C1 segment of cervical spinal cord (tissue), 14 donors: ENCODE results near the gene PTEN.
"Not testable (repeated sequence)": the region's sequence is repeated elsewhere in the genome, so short reads cannot be mapped to it uniquely, and the experiment has no call there.

ENCODE experiments used
- DNase-seq, 14 donors: peaks; one replicate each; lab custom pipeline; 2025; lab: John Stamatoyannopoulos, UW

PTEN gene

GRCh38 chr10:87863053-87863943 lies at the start of gene PTEN, which contains the start of gene KLLN:
Gene PTEN, plus strand, starts transcription at chr10:87863625. Its CDS starts 845 bp downstream, at chr10:87864470.
Gene KLLN, minus strand, starts transcription at chr10:87863533. Its CDS starts 1,046 bp downstream, at chr10:87862487.
- peak; percentile 45 to 95 (median 87) for DNase-seq

GRCh38 chr10:87816163-87816897 lies 47.1 kb upstream of the PTEN start:
- no peak for DNase-seq

- no peak for DNase-seq
Observed at GRCh38 chr10:87816898-87817608, 46.4 kb upstream of the PTEN start.

- DNase-seq = peak; percentile 33 to 89 (median 80)
Observed at GRCh38 chr10:87817609-87818504, 45.6 kb upstream of the PTEN start, which contains the start of gene ATAD1. Gene ATAD1, minus strand, starts transcription at chr10:87818226. Its CDS starts 3,627 bp downstream, at chr10:87814599.

GRCh38 chr10:87818505-87819288 lies 44.7 kb upstream of the PTEN start:
- peak in 10 of 14 donors; percentile 1 to 82 (median 36) for DNase-seq

- no peak for DNase-seq
Observed at GRCh38 chr10:87819289-87819585, 44.2 kb upstream of the PTEN start.

GRCh38 chr10:87826653-87827052 lies 36.8 kb upstream of the PTEN start:
- no peak for DNase-seq

- DNase-seq = no peak
Observed at GRCh38 chr10:87827681-87828080, 35.7 kb upstream of the PTEN start.

- not testable (repeated sequence) for DNase-seq
Observed at GRCh38 chr10:87829051-87829450, 34.4 kb upstream of the PTEN start.

GRCh38 chr10:87829986-87830729 lies 33.3 kb upstream of the PTEN start:
- no peak for DNase-seq

- DNase-seq = no peak
Observed at GRCh38 chr10:87836098-87836497, 27.3 kb upstream of the PTEN start.

GRCh38 chr10:87837445-87837844 lies 26.0 kb upstream of the PTEN start:
- no peak for DNase-seq

- no peak for DNase-seq
Observed at GRCh38 chr10:87838650-87839049, 24.8 kb upstream of the PTEN start.

- DNase-seq = no peak
Observed at GRCh38 chr10:87841186-87841585, 22.2 kb upstream of the PTEN start.

- no peak for DNase-seq
Observed at GRCh38 chr10:87842220-87842641, 21.2 kb upstream of the PTEN start.

GRCh38 chr10:87842776-87843497 lies 20.5 kb upstream of the PTEN start:
- DNase-seq = no peak

GRCh38 chr10:87843714-87844113 lies 19.7 kb upstream of the PTEN start:
- no peak for DNase-seq

- no peak for DNase-seq
Observed at GRCh38 chr10:87844837-87845623, 18.4 kb upstream of the PTEN start.
